K562 (cell line): ENCODE measurements around the gene MAP2K6. TPM values are rescaled to one million over a fixed set of nuclear protein-coding genes. Genes with fewer than 3 reads are reported as not detected.

Experiments used
- ATAC-seq: fragments of 200-7000 bp; cut with Tn5 transposase; 3 replicates; pipeline ENCODE4 v1.9.1; 2020; ENCODE audit warnings: moderate library complexity
- BruUV-seq: library from RNA; stranded (reverse); fragments of 400-500 nt; replicated peaks from 2 replicates; lab custom pipeline; 2021; lab: Mats Ljungman, UMichigan
- CTCF ChIA-PET: fragments of 300-600 bp; formaldehyde crosslinking; extraction: SDS; loops from one replicate; lab custom pipeline; 2021; ENCODE audit warnings: low intra/inter-chr PET ratio; lab: Yijun Ruan, JAX
- POLR2A ChIA-PET: fragments of 300-600, 350-650 bp; sonication (Branson Sonifier 250); formaldehyde crosslinking; extraction: SDS; loops from one replicate; lab custom pipeline; 2021; ENCODE audit warnings: antibody characterized with exemption, inconsistent platforms; lab: Yijun Ruan, JAX
- DNase-seq, 4 experiments: peaks; one replicate each; pipeline versions ENCODE4 v3.0.0 to v3.0.0-alpha.2; 2011 to 2018; ENCODE audit warnings: low spot score in 3 of 4, mixed read lengths in 3 of 4; ENCODE audit errors: extremely low read depth in 1 of 4
- FAIRE-seq: peaks from 2 replicates; lab custom pipeline; 2011; peaks lifted over from hg19 to GRCh38; lab: Jason Lieb, UNC
- H2AFZ ChIP-seq: 2 replicates; pipeline ENCODE4 v1.6.0; 2011; ENCODE audit warnings: low read depth, low read length, control low read depth, inconsistent platforms
- H3K27ac ChIP-seq: fragments of 200-600 bp; 3 replicates; pipeline ENCODE4 v1.8.0; 2011; ENCODE audit warnings: low read depth, mild to moderate bottlenecking, control low read depth, inconsistent platforms, low read length, moderate library complexity, mixed read lengths; ENCODE audit errors: extremely low read depth
- H3K27me3 ChIP-seq, 2 experiments: fragments of 300-600 bp in 1 of 2; 2 replicates in 1 of 2; 3 replicates in 1 of 2; pipeline versions ENCODE4 v1.6.0 to v1.8.0; 2011; ENCODE audit warnings: inconsistent platforms in 2 of 2, low read length in 2 of 2, mild to moderate bottlenecking in 1 of 2, mixed read lengths in 1 of 2, moderate library complexity in 1 of 2; ENCODE audit not compliant: control insufficient read depth in 2 of 2, insufficient read depth in 2 of 2
- H3K36me3 ChIP-seq: fragments of 300-600 bp; 3 replicates; pipeline ENCODE4 v1.8.0; 2011; ENCODE audit warnings: mild to moderate bottlenecking, low read length, inconsistent platforms; ENCODE audit not compliant: control insufficient read depth, insufficient read depth
- H3K4me1 ChIP-seq, 2 experiments: fragments of 200-600 bp in 1 of 2; replicated peaks in 1 of 2; 2 replicates in 1 of 2; 3 replicates in 1 of 2; pipeline versions ENCODE4 v1.5.1 to v1.8.0; 2011; ENCODE audit warnings: inconsistent platforms in 2 of 2, low read length in 2 of 2, mild to moderate bottlenecking in 1 of 2, mixed read lengths in 1 of 2, moderate library complexity in 1 of 2; ENCODE audit not compliant: control insufficient read depth in 2 of 2, insufficient read depth in 2 of 2
- H3K4me2 ChIP-seq: 2 replicates; pipeline ENCODE4 v1.6.1; 2011; ENCODE audit warnings: low read length, control low read depth, inconsistent platforms, mixed read lengths; ENCODE audit not compliant: insufficient read depth
- H3K4me3 ChIP-seq: fragments of 200-600 bp; sonication (generic), shearing (Covaris generic); 2 replicates; pipeline ENCODE4 v1.5.1; 2016; ENCODE audit warnings: control low read depth, inconsistent platforms
- H3K79me2 ChIP-seq: fragments of 200-600 bp; 3 replicates; pipeline ENCODE4 v1.8.0; 2011; ENCODE audit warnings: low read length, inconsistent platforms; ENCODE audit not compliant: control insufficient read depth, insufficient read depth
- H3K9ac ChIP-seq, 2 experiments: 2 replicates each; pipeline versions ENCODE4 v1.6.0 to v1.6.1; 2011; ENCODE audit warnings: low read depth in 2 of 2, low read length in 2 of 2, control low read depth in 1 of 2, inconsistent platforms in 1 of 2, mild to moderate bottlenecking in 1 of 2, mixed read lengths in 1 of 2; ENCODE audit not compliant: insufficient read depth in 1 of 2
- H3K9me1 ChIP-seq: one replicate; pipeline ENCODE4 v1.6.0; 2011; ENCODE audit warnings: inconsistent platforms, mild to moderate bottlenecking, low read length, moderate library complexity; ENCODE audit not compliant: control insufficient read depth, insufficient read depth
- H3K9me3 ChIP-seq: replicated peaks from 2 replicates; pipeline ENCODE4 v1.5.1; 2011; ENCODE audit warnings: low read depth, low read length, inconsistent platforms; ENCODE audit not compliant: control insufficient read depth, insufficient read depth
- H4K20me1 ChIP-seq: replicated peaks from 2 replicates; pipeline ENCODE4 v1.6.1; 2011; ENCODE audit warnings: low read length, inconsistent platforms, mixed read lengths; ENCODE audit not compliant: control insufficient read depth, insufficient read depth
- BRD4 ChIP-seq: fragments of 200-600 bp; sonication (generic); IDR thresholded peaks from 2 replicates; pipeline ENCODE4 v1.6.1; 2017; ENCODE audit warnings: inconsistent platforms
- CAMTA2 ChIP-seq: fragments of 250-450 bp; sonication (Bioruptor Pico); conservative IDR thresholded peaks from 2 replicates; pipeline ENCODE4 v1.5.1; 2022
- CLOCK ChIP-seq: fragments of 250-450 bp; sonication (Bioruptor Pico); IDR thresholded peaks from 2 replicates; pipeline ENCODE4 v1.4.0; 2020; ENCODE audit warnings: mild to moderate bottlenecking, moderate library complexity, borderline replicate concordance
- E2F4 ChIP-seq: sonication (generic); formaldehyde crosslinking; IDR thresholded peaks from 2 replicates; pipeline ENCODE4 v1.8.0; 2022; ENCODE audit warnings: mild to moderate bottlenecking, low read depth, missing genetic modification reagents
- ERF ChIP-seq: fragments of 450-650 bp; formaldehyde crosslinking; IDR thresholded peaks from 2 replicates; pipeline ENCODE4 v1.4.0; 2020; ENCODE audit warnings: mild to moderate bottlenecking, mixed read lengths
- MECOM ChIP-seq: fragments of 250-450 bp; sonication (Bioruptor Pico); IDR thresholded peaks from 2 replicates; pipeline ENCODE4 v1.8.0; 2022; ENCODE audit warnings: inconsistent platforms
- MEF2D ChIP-seq: conservative IDR thresholded peaks from 2 replicates; pipeline ENCODE4 v1.6.1; 2016; ENCODE audit warnings: low read depth, missing genetic modification characterization, missing compliant biosample characterization
- MTA3 ChIP-seq: fragments of 450-650 bp; formaldehyde crosslinking; IDR thresholded peaks from 2 replicates; pipeline ENCODE4 v1.6.1; 2017; ENCODE audit warnings: mild to moderate bottlenecking, borderline replicate concordance
- NKRF ChIP-seq: fragments of 450-650 bp; IDR thresholded peaks from 2 replicates; pipeline ENCODE4 v1.6.1; 2016; ENCODE audit warnings: borderline replicate concordance
- NR2F6 ChIP-seq: fragments of 450-650 bp; formaldehyde crosslinking; IDR thresholded peaks from 2 replicates; pipeline ENCODE4 v1.4.0; 2020; ENCODE audit warnings: mild to moderate bottlenecking
- RUNX1 ChIP-seq: sonication (generic); IDR thresholded peaks from 2 replicates; pipeline ENCODE4 v1.6.1; 2016; ENCODE audit warnings: antibody characterized with exemption, low read depth
- SIN3B ChIP-seq: fragments of 450-650 bp; IDR thresholded peaks from 2 replicates; pipeline ENCODE4 v1.6.1; 2017; ENCODE audit warnings: low read depth, mild to moderate bottlenecking, moderate library complexity
- SPI1 ChIP-seq: IDR thresholded peaks from 2 replicates; pipeline ENCODE4 v1.6.1; 2011; ENCODE audit warnings: low read depth, low read length, control low read depth, borderline replicate concordance
- TAF1 ChIP-seq: IDR thresholded peaks from 2 replicates; pipeline ENCODE4 v1.6.1; 2011; ENCODE audit warnings: mild to moderate bottlenecking, low read length, moderate library complexity; ENCODE audit not compliant: insufficient read depth, control insufficient read depth, severe bottlenecking; ENCODE audit errors: extremely low read depth
- U2AF2 ChIP-seq: fragments of 200-400 bp; formaldehyde crosslinking; optimal IDR thresholded peaks from 2 replicates; pipeline ENCODE3; 2017; ENCODE audit warnings: low read depth, mild to moderate bottlenecking, low read length
- ZNF316 ChIP-seq: fragments of 450-650 bp; IDR thresholded peaks from 2 replicates; pipeline ENCODE4 v1.6.1; 2016
- ZNF444 ChIP-seq: fragments of 250-450 bp; sonication (Bioruptor Pico); IDR thresholded peaks from 2 replicates; pipeline ENCODE4 v1.4.0; 2020; ENCODE audit warnings: mild to moderate bottlenecking, moderate library complexity
- ZNF551 ChIP-seq: fragments of 250-450 bp; sonication (Bioruptor Pico); IDR thresholded peaks from 2 replicates; pipeline ENCODE4 v1.5.0; 2021; ENCODE audit warnings: mild to moderate bottlenecking, moderate library complexity
- WGBS: fragments of 100-300 bp; shearing (Covaris generic); methylation state at CpG from one replicate; pipeline ENCODE4 v1.1.6; 2016; ENCODE audit warnings: low coverage, mixed read lengths; ENCODE audit not compliant: insufficient coverage; ENCODE audit errors: missing lambda C conversion rate; 5-methylcytosine and 5-hydroxymethylcytosine counted together
- in situ Hi-C: fragments of 300-500 bp; cut with MboI; formaldehyde crosslinking; loops from 4 replicates; pipeline ENCODE4 v1.15.0; 2018; ENCODE audit warnings: inconsistent platforms, mixed read lengths
- intact Hi-C: fragments of 100-400 bp; cut with micrococcal nuclease; formaldehyde crosslinking; loops from 2 replicates; pipeline ENCODE4 v1.14.2; 2022
- polyA plus RNA-seq, 8 experiments: library from polyadenylated mRNA; depleted of rRNA in 4 of 8; stranded (reverse) in 5 of 8; unstranded in 3 of 8; fragments of >200 nt; fragmentation: Nextera tagmentation in 2 of 8; fragmentation: Illumina TruSeq in 1 of 8; extraction: Ambion mirVana in 2 of 8; extraction: Trizol in 1 of 8; gene quantifications; 2 replicates each; pipeline versions ENCODE4 v1.2.1 to v1.2.3, GENCODE V29; 2011 to 2014; ENCODE audit warnings: inconsistent platforms in 1 of 8, missing spikeins in 1 of 8
- total RNA-seq, 7 experiments: library from RNA; depleted of rRNA in 6 of 7; stranded (reverse); fragments of >200 nt in 6 of 7; fragmentation: Illumina TruSeq in 2 of 7; extraction: Trizol in 2 of 7; gene quantifications; 2 replicates each; pipeline versions ENCODE4 v1.2.1 to v1.2.3, GENCODE V29; 2011 to 2021; ENCODE audit warnings: low replicate concordance in 1 of 7

MAP2K6 gene
- total and polyA plus RNA-seq, 9 of the 15 experiments (the other 6 are each of a cell fraction or from before 2014, with no cell fraction given): 0.07 to 0.13 TPM; not detected in 7

GRCh38 chr17:69415431-69415830, 934 bp downstream of the MAP2K6 start:
- Histone ChIP-seq H3K4me1 (no peaks in the 10 kb centered on the region; a peak in 1 of 5 replicates), H3K4me2 (no peak overlapping the region), H4K20me1 (no peaks in the 10 kb centered on the region), H3K79me2 (no peaks in the 10 kb centered on the region), H3K27me3 (peaks cover 0 to 5% of the 10 kb centered on the region in 2 experiments; a peak in 1 of 5 replicates), H3K27ac (no peak overlapping the region), H3K9me3 (no peaks in the 10 kb centered on the region), H3K4me3 (no peak overlapping the region), H3K9me1 (no peaks in the 10 kb centered on the region), H3K9ac (no peak overlapping the region), H2AFZ (no peak overlapping the region), H3K36me3 (no peaks in the 10 kb centered on the region)
- ATAC-seq: no peak
- in situ Hi-C loops (no loop called here), intact Hi-C loops (no loop called here)
- ChIA-PET POLR2A (no interaction called here), CTCF (no interaction called here)
- BruUV-seq: no TSS peak
- no peak for DNase-seq
- TF ChIP-seq BRD4: no peak
- TF ChIP-seq MECOM (CRISPR knock-in tag): no peak
- no peak for TF ChIP-seq CAMTA2 (CRISPR knock-in tag)
- no peak for TF ChIP-seq ERF (CRISPR knock-in tag)
- TF ChIP-seq NKRF: no peak
- TF ChIP-seq E2F4 (CRISPR knock-in tag): no peak
- TF ChIP-seq RUNX1: no peak
- TF ChIP-seq SIN3B: no peak
- TF ChIP-seq MEF2D (tag): no peak
- no peak for TF ChIP-seq U2AF2
- no peak for TF ChIP-seq ZNF316
- TF ChIP-seq MTA3: no peak
- TF ChIP-seq CLOCK (CRISPR knock-in tag): no peak
- no peak for TF ChIP-seq SPI1
- TF ChIP-seq ZNF551 (CRISPR knock-in tag): no peak
- no peak for TF ChIP-seq NR2F6 (CRISPR knock-in tag)
- TF ChIP-seq ZNF444 (CRISPR knock-in tag): no peak
- TF ChIP-seq TAF1: no peak
- no peak for FAIRE-seq
- under 1% methylated on average over 6 of the region's 6 CpGs for WGBS
